ENCODE results near the gene WFS1.

WFS1 gene

GRCh38 chr4:6290769-6291547, 21.3 kb downstream of the WFS1 start:
- no peak for TF ChIP-seq CTCF (conservative IDR thresholded peaks at IDR 0.05; ENCODE audit: low read depth)
- CTCF ChIA-PET, result interaction anchor here (0.5 kb wide), 1 partner anchor 1896 kb away, joined by 4 read pairs; no protein-coding TSS in a partner anchor
- no peak overlapping the region for H3K27ac ChIP-seq
- no peak for DNase-seq (ENCODE audit: low spot score)
- POLR2A ChIA-PET (ENCODE audit: low non-redundant PET), result no interaction called here

GRCh38 chr4:6291784-6292297, 22.2 kb downstream of the WFS1 start:
- ChIA-PET CTCF (no interaction called here), POLR2A (ENCODE audit: low non-redundant PET) (no interaction called here)

GRCh38 chr4:6292376-6293096, 22.9 kb downstream of the WFS1 start:
- no peak for TF ChIP-seq CTCF (conservative IDR thresholded peaks at IDR 0.05; ENCODE audit: low read depth)
- no peak overlapping the region for H3K27ac ChIP-seq
- POLR2A ChIA-PET (ENCODE audit: low non-redundant PET), result no interaction called here
- CTCF ChIA-PET, result no interaction called here
- DNase-seq (ENCODE audit: low spot score), result no peak

More at GRCh38 chr4:6291784-6292297, 22.2 kb downstream of the WFS1 start:
- no peak for DNase-seq (ENCODE audit: low spot score)
- TF ChIP-seq CTCF (conservative IDR thresholded peaks at IDR 0.05; ENCODE audit: low read depth), result no peak
- no peak overlapping the region for H3K27ac ChIP-seq

- POLR2A ChIA-PET (ENCODE audit: low non-redundant PET), result no interaction called here
- CTCF ChIA-PET, result no interaction called here
Measured at GRCh38 chr4:6293097-6293445, 23.4 kb downstream of the WFS1 start.

GRCh38 chr4:6293661-6294060, 24.0 kb downstream of the WFS1 start:
- ChIA-PET CTCF (no interaction called here), POLR2A (ENCODE audit: low non-redundant PET) (no interaction called here)
- DNase-seq (ENCODE audit: low spot score), result no peak
- TF ChIP-seq CTCF (conservative IDR thresholded peaks at IDR 0.05; ENCODE audit: low read depth), result no peak
- H3K27ac ChIP-seq, result no peak overlapping the region

More at GRCh38 chr4:6293097-6293445, 23.4 kb downstream of the WFS1 start:
- DNase-seq (ENCODE audit: low spot score), result no peak
- no peak overlapping the region for H3K27ac ChIP-seq
- TF ChIP-seq CTCF (conservative IDR thresholded peaks at IDR 0.05; ENCODE audit: low read depth), result no peak

GRCh38 chr4:6294705-6295421, 25.2 kb downstream of the WFS1 start:
- ChIA-PET POLR2A (ENCODE audit: low non-redundant PET) (no interaction called here), CTCF (no interaction called here)
- TF ChIP-seq CTCF (conservative IDR thresholded peaks at IDR 0.05; ENCODE audit: low read depth), result no peak
- no peak for DNase-seq (ENCODE audit: low spot score)
- H3K27ac ChIP-seq, result no peak overlapping the region
